ENCODE measurements around the gene PGA4. TPM values are rescaled to one million over a fixed set of nuclear protein-coding genes. Genes with fewer than 3 reads are reported as not detected.

PGA4 gene
- total RNA-seq, 2 experiments from 2014 or later: not detected

DNA sequence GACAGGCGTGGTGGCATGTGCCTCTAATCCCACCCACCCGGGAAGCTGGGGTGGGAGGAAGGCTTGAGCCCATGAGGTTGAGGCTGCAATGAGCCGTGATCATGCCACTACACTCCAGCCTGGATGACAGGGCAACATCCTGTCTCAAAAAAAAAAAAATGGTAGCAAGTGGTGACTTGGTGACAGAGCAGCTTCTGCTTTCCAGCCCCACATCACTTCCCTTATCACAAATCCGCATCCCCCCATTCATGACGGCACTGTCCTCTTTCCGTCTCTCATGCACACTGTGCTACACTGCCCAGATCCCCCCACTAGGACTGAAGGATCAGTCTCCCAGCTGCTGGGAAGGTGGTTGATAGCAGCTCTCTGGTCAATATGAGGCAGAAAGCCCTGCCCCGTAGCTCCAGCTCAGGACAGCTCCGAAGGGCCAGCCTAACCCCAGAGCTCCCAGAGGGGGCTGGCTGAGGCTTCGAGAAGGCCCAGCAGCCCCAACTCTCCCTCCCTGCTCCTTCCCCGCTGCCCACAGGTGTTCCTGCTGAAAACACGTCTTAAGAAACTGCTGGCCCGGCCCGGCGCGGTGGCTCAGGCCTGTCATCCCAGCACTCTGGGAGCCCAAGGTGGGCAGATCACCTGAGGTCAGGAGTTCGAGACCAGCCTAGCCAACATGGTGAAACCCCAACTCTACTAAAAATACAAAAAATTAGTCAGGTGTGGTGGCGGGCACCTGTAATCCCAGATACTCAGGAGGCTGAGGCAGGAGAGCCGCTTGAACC is 34.7 kb downstream of the PGA4 start:
- H3K36me3 Mint-ChIP-seq (ENCODE audit: low read depth): no peaks in the 10 kb centered on the region
- POLR2A ChIA-PET: no interaction called here
- CTCF ChIA-PET: interaction anchor here (0.7 kb wide), 1 partner anchor 69 kb away, joined by 3 read pairs; no protein-coding TSS in a partner anchor
- H3K4me3 Mint-ChIP-seq: no peak overlapping the region
- DNase-seq (no peak), ATAC-seq (no peak)
- no peaks in the 10 kb centered on the region for H3K27me3 Mint-ChIP-seq
- no peak overlapping the region for H3K27ac Mint-ChIP-seq
- H3K4me1 Mint-ChIP-seq: no peaks in the 10 kb centered on the region
- H3K9me3 Mint-ChIP-seq (ENCODE audit: low read depth): no peaks in the 10 kb centered on the region
- intact Hi-C loops (cut with DNase I, micrococcal nuclease): loop anchor here in 1 of 2 experiments (10.0 kb wide), 1 partner anchor 302 kb away; the partner anchor contains the start of gene SLC15A3

DNA sequence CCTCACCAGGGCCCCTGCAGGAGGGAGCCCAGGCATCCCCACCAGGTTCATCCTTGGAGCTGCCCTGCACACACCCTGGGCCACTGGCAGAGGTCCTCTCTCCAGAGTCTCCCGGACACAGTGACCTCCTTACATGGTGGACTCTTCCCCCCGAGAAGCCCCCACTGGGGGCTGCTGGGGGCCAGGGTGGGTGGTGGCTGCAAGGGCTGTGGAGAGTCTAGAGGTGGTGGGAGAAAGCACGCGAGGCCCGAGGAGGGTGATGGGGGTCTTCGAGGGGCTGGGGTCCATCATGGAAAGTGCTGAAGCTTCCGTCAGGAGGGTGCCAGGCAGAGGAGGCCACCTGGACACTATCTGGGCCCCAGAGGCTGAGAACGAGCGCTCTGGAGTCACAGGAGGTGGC is 36.4 kb downstream of the PGA4 start:
- ChIA-PET POLR2A (no interaction called here), CTCF (interaction anchor here (0.9 kb wide), 1 partner anchor 127 kb away, joined by 3 read pairs; no protein-coding TSS in a partner anchor)
- no peaks in the 10 kb centered on the region for H3K27me3 Mint-ChIP-seq
- no peaks in the 10 kb centered on the region for H3K9me3 Mint-ChIP-seq (ENCODE audit: low read depth)
- intact Hi-C loops (cut with DNase I, micrococcal nuclease): loop anchor here in 1 of 2 experiments (10.0 kb wide), 1 partner anchor 304 kb away; the partner anchor contains the start of gene SLC15A3
- H3K4me3 Mint-ChIP-seq: no peak overlapping the region
- DNase-seq (no peak), ATAC-seq (no peak)
- no peak overlapping the region for H3K27ac Mint-ChIP-seq
- no peaks in the 10 kb centered on the region for H3K36me3 Mint-ChIP-seq (ENCODE audit: low read depth)
- H3K4me1 Mint-ChIP-seq: no peaks in the 10 kb centered on the region

DNA sequence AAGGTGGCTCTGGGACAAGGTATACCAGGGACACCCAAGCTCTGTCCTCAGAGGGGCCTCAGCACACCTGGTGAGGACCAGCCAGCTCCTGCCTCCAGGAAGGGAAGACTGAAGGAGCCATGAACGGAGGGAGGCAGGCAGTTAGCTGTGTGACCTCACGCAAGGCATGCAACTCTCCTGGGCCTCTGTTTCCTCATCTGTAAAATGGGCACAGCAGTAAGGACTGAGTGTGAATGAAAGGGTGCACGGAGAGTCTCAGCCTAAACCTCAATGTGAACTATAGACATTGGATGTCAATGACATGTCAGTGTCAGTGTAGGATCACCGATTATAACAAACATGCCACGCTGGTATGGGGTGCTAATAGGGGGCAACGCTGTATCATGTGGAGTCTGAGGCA is 37.2 kb downstream of the PGA4 start:
- no peaks in the 10 kb centered on the region for H3K36me3 Mint-ChIP-seq (ENCODE audit: low read depth)
- H3K4me1 Mint-ChIP-seq: no peaks in the 10 kb centered on the region
- no peak overlapping the region for H3K4me3 Mint-ChIP-seq
- CTCF ChIA-PET: interaction anchor here (0.5 kb wide), 1 partner anchor 184 kb away, joined by 3 read pairs; no protein-coding TSS in a partner anchor
- no peaks in the 10 kb centered on the region for H3K9me3 Mint-ChIP-seq (ENCODE audit: low read depth)
- no peaks in the 10 kb centered on the region for H3K27me3 Mint-ChIP-seq
- H3K27ac Mint-ChIP-seq: no peak overlapping the region
- POLR2A ChIA-PET: no interaction called here
- ATAC-seq (no peak), DNase-seq (no peak)
- intact Hi-C loops (cut with DNase I, micrococcal nuclease): loop anchor here in 1 of 2 experiments (10.0 kb wide), 1 partner anchor 305 kb away; the partner anchor contains the start of gene SLC15A3

DNA sequence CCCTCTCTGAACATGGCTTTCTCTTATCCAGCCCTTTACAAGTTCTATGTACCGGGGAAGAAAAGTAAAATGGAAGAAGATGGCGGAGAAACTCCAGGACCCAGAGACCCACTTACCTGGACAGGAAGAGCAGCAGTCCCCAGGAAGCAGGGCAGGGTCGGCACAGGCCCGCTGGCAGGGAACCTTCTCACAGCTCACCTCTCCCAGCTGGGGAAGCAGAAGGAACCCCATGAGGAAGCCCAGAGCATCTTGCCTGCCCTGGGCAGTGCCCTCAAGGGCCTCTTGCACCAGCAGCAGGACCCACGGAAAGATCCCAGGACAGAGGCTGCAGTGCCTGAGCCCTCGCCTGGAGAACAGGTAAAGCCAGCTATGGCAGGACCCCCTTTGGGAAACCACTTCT is 42.2 kb downstream of the PGA4 start:
- ChIA-PET POLR2A (no interaction called here), CTCF (interaction anchor here (1.0 kb wide), 1 partner anchor 72 kb away, joined by 3 read pairs; no protein-coding TSS in a partner anchor)
- ATAC-seq (no peak), DNase-seq (no peak)
- no peaks in the 10 kb centered on the region for H3K27me3 Mint-ChIP-seq
- no peak overlapping the region for H3K27ac Mint-ChIP-seq
- intact Hi-C loops (cut with DNase I, micrococcal nuclease): no loop called here
- no peak overlapping the region for H3K4me3 Mint-ChIP-seq
- no peaks in the 10 kb centered on the region for H3K36me3 Mint-ChIP-seq (ENCODE audit: low read depth)
- no peaks in the 10 kb centered on the region for H3K4me1 Mint-ChIP-seq
- no peaks in the 10 kb centered on the region for H3K9me3 Mint-ChIP-seq (ENCODE audit: low read depth)

DNA sequence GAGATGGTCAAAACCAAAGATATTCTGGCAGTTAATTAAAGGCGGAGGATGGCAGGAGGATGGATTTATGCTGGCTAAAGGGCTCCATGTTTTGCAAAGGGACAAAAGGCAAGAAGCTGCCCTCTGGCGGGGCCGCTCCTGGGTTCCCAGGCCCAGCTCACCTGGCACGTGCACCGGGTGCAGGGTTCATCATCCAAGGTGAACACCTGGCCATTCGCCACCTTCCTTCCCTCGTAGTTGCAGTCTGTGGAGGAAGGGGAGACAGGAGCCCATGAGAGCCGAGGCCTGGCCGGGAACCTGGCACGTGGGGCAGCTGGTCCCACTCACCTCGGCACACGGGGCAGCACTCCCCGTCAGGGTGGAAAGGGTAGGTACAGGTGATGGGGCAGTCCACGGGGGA is 42.6 kb downstream of the PGA4 start:
- no peak for ATAC-seq
- H3K4me1 Mint-ChIP-seq: no peaks in the 10 kb centered on the region
- POLR2A ChIA-PET: no interaction called here
- intact Hi-C loops (cut with DNase I, micrococcal nuclease): no loop called here
- H3K9me3 Mint-ChIP-seq (ENCODE audit: low read depth): no peaks in the 10 kb centered on the region
- no peak overlapping the region for H3K27ac Mint-ChIP-seq
- CTCF ChIA-PET: interaction anchor here (0.9 to 1.0 kb wide), 2 partner anchors 72 to 78 kb away, joined by 3 read pairs; no protein-coding TSS in a partner anchor
- no peaks in the 10 kb centered on the region for H3K36me3 Mint-ChIP-seq (ENCODE audit: low read depth)
- H3K4me3 Mint-ChIP-seq: no peak overlapping the region
- no peaks in the 10 kb centered on the region for H3K27me3 Mint-ChIP-seq
- DNase-seq: no peak

DNA sequence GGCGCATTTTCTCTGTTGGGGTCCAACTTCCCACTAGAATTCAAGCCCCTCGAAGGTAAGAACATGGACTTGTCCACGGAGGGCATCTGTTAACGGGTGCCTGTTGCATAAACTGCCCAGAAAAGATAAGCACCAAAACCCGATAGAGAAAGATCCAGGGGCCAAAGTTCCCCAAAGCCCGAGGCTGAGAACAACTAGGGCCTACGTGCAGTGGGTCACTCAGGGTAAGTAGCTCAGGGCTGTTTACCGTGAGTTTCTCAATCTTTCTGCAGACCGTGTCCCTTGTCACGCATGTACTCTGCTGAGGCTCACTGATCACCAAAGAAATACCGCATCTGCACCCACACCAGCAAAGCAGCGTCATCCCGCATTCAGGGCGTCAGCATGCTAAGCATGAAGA is 43.2 kb downstream of the PGA4 start:
- ATAC-seq (no peak), DNase-seq (no peak)
- CTCF ChIA-PET: interaction anchor here (0.7 to 1.0 kb wide), 4 partner anchors 13 to 1758 kb away, joined by 3 to 4 read pairs (median 3); no protein-coding TSS in a partner anchor
- H3K9me3 Mint-ChIP-seq (ENCODE audit: low read depth): no peaks in the 10 kb centered on the region
- H3K4me1 Mint-ChIP-seq: no peaks in the 10 kb centered on the region
- H3K27ac Mint-ChIP-seq: no peak overlapping the region
- no peak overlapping the region for H3K4me3 Mint-ChIP-seq
- H3K36me3 Mint-ChIP-seq (ENCODE audit: low read depth): no peaks in the 10 kb centered on the region
- intact Hi-C loops (cut with DNase I, micrococcal nuclease): no loop called here
- POLR2A ChIA-PET: no interaction called here
- no peaks in the 10 kb centered on the region for H3K27me3 Mint-ChIP-seq

DNA sequence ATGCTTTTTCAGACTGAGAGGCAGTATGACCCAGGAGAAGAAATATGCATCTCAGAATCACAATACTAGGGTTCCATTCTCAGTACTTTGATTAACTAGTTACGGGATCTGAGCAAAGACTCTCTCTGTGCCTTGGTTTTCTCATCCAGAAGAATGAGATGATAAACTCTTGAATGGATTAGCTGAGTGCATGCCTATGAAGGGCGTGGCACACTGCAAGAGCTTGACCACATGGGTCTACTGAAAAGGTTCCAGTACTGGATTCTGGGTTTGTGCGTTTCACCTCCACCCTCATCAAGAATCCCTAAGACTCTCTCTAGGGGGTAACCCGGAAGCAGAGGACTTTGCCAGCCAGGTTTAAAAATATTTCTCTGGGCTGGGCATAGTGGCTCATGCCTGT is 44.5 kb downstream of the PGA4 start:
- Mint-ChIP-seq H3K27me3 (no peaks in the 10 kb centered on the region), H3K9me3 (ENCODE audit: low read depth) (no peaks in the 10 kb centered on the region), H3K36me3 (ENCODE audit: low read depth) (no peaks in the 10 kb centered on the region), H3K27ac (no peak overlapping the region), H3K4me1 (no peaks in the 10 kb centered on the region), H3K4me3 (no peak overlapping the region)
- intact Hi-C loops (cut with DNase I, micrococcal nuclease): no loop called here
- no peak for DNase-seq
- POLR2A ChIA-PET: no interaction called here
- CTCF ChIA-PET: interaction anchor here (0.7 to 1.0 kb wide), 2 partner anchors 119 to 339 kb away, joined by 3 to 4 read pairs; no protein-coding TSS in a partner anchor
- ATAC-seq: no peak

DNA sequence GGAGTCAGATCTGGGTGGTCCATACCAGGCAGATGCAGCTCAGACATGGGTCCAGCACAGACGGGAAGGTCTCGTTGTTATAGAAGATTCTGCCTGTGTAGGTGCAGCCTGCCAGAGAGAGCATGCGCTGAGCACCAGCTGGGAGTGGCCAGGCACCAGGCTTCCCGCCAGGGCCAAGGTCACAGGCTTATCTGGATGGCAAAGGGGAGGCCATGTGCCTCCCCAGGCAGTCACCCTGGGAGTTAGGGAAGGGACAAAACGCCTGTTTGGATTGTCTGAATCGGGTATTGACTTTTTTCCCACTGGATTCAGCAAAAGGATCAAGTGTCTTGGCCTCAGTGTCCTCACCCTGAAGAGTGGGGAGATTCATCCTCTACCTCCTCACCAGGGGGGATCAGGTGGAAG is 45.3 kb downstream of the PGA4 start:
- ChIA-PET POLR2A (no interaction called here), CTCF (interaction anchor here (1.6 kb wide), 1 partner anchor 68 kb away, joined by 4 read pairs; no protein-coding TSS in a partner anchor)
- H3K4me1 Mint-ChIP-seq: no peaks in the 10 kb centered on the region

DNA sequence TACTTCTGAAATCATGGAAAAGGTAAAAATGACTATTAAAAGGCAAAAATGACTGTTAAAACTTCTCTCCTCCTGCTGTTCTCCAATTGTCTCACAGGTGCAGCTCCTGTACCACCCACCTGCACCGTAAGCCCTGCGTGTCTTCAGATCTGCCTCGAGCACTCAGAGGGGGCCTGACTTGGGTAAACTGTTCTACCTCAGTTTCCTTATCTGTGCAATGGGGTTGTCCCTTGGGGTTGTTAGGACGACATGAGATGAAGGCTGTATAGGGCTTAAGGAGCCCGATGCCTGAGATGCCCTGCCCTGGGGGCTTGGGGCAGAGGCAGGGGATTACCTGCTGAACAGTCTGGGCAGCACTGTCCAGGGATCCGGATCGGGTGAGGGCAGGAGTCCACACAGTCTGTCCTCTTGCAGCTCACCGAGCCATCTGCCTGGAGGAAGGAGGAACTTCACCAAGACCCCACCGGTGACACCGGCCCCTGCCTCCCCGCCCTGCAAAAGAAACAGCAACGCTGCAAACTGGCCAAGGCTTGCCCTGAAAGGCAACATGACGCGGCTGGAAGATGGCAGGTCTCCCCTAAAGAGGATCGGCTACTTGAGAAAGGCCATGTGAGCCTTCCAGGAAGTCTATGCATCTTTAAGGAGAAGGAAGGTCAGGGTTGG is 46.6 kb downstream of the PGA4 start:
- Mint-ChIP-seq H3K27ac (no peak overlapping the region), H3K9me3 (ENCODE audit: low read depth) (no peaks in the 10 kb centered on the region), H3K4me3 (no peak overlapping the region), H3K27me3 (no peaks in the 10 kb centered on the region), H3K36me3 (ENCODE audit: low read depth) (no peaks in the 10 kb centered on the region), H3K4me1 (no peaks in the 10 kb centered on the region)
- CTCF ChIA-PET: interaction anchor here (1.0 to 1.6 kb wide), 2 partner anchors 15 to 67 kb away, joined by 3 to 4 read pairs; no protein-coding TSS in a partner anchor
- POLR2A ChIA-PET: no interaction called here
- intact Hi-C loops (cut with DNase I, micrococcal nuclease): no loop called here
- DNase-seq (no peak), ATAC-seq (no peak)

More for the DNA sequence above, 45.3 kb downstream of the PGA4 start:
- DNase-seq (no peak), ATAC-seq (no peak)
- no peak overlapping the region for H3K27ac Mint-ChIP-seq
- intact Hi-C loops (cut with DNase I, micrococcal nuclease): no loop called here
- no peaks in the 10 kb centered on the region for H3K9me3 Mint-ChIP-seq (ENCODE audit: low read depth)
- H3K36me3 Mint-ChIP-seq (ENCODE audit: low read depth): no peaks in the 10 kb centered on the region
- no peaks in the 10 kb centered on the region for H3K27me3 Mint-ChIP-seq
- H3K4me3 Mint-ChIP-seq: no peak overlapping the region

DNA sequence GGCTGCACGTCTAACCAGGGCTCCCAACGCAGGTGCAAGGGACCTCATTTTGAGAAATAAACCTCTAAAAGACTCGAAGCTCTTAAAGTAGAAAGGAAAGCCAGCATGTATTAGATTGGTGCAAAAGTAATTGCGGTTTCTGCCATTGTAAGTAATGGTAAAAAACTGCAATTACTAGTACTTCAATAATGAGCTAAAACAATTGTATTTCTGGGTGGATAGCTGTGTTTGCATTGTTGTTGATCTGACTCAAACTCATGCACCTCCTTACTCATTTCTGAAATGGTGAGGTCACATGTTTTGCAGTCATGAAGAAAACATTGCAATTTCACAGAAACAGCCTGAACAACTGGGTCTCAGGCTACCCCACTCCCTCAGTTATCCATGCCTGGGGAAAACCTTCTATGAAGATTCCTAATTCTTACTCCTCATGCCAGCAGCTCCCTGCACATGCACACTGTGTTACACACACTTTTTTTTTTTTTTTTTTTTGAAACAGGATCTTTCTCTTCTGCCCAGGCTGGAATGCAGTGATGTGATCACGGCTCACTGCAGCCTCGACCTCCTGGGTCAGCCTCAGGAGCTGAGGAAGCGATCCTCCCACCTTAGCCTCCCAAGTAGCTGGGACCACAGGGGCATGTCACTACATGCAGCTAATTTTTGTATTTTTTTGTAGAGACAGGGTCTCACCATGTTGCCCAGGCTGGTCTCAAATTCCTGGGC is 48.4 kb downstream of the PGA4 start:
- H3K4me3 Mint-ChIP-seq: no peak overlapping the region
- DNase-seq (no peak), ATAC-seq (peak; percentile 76)
- no peak overlapping the region for H3K27ac Mint-ChIP-seq
- H3K9me3 Mint-ChIP-seq (ENCODE audit: low read depth): no peaks in the 10 kb centered on the region
- no peaks in the 10 kb centered on the region for H3K27me3 Mint-ChIP-seq
- H3K4me1 Mint-ChIP-seq: no peaks in the 10 kb centered on the region
- H3K36me3 Mint-ChIP-seq (ENCODE audit: low read depth): no peaks in the 10 kb centered on the region
- ChIA-PET CTCF (interaction anchor here (0.6 to 1.2 kb wide), 4 partner anchors 24 to 1204 kb away, joined by 3 to 4 read pairs (median 3); no protein-coding TSS in a partner anchor), POLR2A (interaction anchor here (0.7 kb wide), 1 partner anchor 286 kb away, joined by 8 read pairs; no protein-coding TSS in a partner anchor)
- intact Hi-C loops (cut with DNase I, micrococcal nuclease): no loop called here

DNA sequence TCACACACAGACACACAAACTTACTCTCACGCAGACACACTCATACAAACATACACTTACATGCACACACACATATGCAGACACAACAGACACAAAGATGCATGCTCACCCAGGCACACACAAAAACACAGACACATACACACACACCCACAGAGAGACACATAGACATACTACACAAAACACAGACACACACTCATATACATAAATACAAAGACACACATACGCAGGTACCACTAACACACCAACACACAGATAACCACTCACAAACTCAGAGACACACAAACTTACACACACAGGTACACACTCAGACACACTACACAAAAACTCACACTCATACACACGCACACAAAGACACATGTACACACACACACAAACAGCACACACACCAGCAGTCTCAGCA is 50.6 kb downstream of the PGA4 start:
- DNase-seq (no peak), ATAC-seq (no peak)
- ChIA-PET POLR2A (no interaction called here), CTCF (interaction anchor here (1.2 kb wide), 1 partner anchor 163 kb away, joined by 3 read pairs; no protein-coding TSS in a partner anchor)
- no peak overlapping the region for H3K4me3 Mint-ChIP-seq
- no peak overlapping the region for H3K27ac Mint-ChIP-seq
- H3K27me3 Mint-ChIP-seq: no peaks in the 10 kb centered on the region
- intact Hi-C loops (cut with DNase I, micrococcal nuclease): no loop called here
- H3K4me1 Mint-ChIP-seq: no peaks in the 10 kb centered on the region
- no peaks in the 10 kb centered on the region for H3K9me3 Mint-ChIP-seq (ENCODE audit: low read depth)
- no peaks in the 10 kb centered on the region for H3K36me3 Mint-ChIP-seq (ENCODE audit: low read depth)
